NCI-H524 (cell line): ENCODE data around the gene PRKACA.
"Not testable (repeated sequence)": the region's sequence is repeated elsewhere in the genome, so short reads cannot be mapped to it uniquely, and the experiment has no call there.

Experiments
- DNase-seq, 2 experiments: peaks; one replicate each; lab custom pipeline; 2025; lab: John Stamatoyannopoulos, UW

PRKACA gene

DNA sequence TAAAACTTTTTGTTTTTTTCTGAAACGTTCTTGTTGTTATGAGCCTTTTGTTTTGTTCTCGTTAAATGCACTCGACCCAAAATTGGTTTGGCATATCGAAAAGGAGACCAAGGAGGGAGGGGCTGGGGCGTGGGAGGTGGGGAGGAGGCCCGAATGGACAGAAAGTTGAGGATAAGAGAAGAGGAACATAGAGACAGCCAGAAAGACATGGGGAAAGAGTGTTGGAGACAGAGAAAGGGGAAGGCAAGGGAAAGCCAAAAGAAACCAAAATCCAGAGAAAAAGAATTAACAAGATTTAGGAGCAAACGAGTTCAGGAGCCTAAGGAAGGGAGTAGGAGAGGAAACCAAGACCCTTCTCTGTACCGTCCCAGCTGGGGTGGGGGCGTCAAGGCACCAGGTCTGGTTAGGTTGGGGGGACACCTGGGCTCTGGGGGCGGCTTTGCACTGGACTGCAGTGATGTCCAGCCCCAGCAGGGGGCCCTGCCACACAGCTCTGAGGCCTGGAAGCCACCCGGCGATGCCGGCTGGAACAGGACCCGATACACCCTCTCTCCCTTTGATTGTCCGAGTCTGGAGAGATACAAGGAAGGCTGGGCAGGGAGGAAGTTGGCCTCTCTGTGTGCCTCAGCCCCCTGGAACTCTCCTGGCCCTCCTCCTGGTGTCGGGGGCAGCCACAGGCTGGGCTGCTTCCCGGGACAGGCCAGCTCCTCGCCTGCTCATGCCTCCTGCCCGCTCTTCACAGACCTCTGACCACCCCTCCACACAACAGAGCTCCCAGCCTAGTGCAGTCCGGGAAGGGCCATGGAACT is 30.4 kb upstream of the PRKACA start:
- peak in 1 of 2 experiments; percentile 67 for DNase-seq

GRCh38 chr19:14146789-14147216 is 29.2 kb upstream of the PRKACA start:
- no peak for DNase-seq

DNA sequence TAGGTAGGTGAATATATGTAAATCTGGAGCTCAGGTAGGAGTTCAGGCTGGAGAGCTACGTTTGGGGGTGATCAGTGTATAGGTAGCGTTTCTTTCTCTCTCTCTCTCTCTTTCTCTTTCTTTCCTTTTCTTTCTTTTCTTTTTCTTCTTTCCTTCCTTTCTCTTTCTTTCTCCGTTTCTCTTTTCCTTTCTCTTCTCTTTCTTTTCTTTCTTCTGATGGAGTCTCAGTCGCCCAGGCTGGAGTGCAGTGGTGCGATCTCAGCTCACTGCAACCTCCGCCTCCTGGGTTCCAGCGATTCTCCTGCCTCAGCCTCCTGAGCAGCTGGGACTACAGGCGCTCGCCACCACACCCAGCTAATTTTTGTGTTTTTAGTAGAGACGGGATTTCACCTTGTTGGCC is 28.6 kb upstream of the PRKACA start:
- not testable (repeated sequence) for DNase-seq

DNA sequence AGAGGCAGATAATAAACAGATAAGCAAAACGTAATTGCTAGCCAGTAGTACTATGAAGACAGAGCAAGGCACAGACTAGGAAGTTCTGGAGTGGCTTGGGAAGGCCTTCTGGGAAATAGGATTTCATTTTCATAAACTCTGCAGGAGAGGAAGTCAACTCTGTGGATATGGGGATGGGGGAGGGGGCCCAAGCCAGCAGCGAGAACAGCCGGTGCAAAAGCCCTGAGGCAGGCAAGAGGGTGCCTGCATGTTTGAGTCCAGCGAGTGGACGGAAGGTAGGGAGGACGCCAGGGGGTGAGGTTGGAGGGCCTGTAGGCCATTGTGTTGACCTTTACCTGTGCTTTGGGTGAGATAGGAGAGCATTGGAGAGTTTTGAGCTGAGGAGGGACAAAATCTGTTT is 27.8 kb upstream of the PRKACA start:
- no peak for DNase-seq

DNA sequence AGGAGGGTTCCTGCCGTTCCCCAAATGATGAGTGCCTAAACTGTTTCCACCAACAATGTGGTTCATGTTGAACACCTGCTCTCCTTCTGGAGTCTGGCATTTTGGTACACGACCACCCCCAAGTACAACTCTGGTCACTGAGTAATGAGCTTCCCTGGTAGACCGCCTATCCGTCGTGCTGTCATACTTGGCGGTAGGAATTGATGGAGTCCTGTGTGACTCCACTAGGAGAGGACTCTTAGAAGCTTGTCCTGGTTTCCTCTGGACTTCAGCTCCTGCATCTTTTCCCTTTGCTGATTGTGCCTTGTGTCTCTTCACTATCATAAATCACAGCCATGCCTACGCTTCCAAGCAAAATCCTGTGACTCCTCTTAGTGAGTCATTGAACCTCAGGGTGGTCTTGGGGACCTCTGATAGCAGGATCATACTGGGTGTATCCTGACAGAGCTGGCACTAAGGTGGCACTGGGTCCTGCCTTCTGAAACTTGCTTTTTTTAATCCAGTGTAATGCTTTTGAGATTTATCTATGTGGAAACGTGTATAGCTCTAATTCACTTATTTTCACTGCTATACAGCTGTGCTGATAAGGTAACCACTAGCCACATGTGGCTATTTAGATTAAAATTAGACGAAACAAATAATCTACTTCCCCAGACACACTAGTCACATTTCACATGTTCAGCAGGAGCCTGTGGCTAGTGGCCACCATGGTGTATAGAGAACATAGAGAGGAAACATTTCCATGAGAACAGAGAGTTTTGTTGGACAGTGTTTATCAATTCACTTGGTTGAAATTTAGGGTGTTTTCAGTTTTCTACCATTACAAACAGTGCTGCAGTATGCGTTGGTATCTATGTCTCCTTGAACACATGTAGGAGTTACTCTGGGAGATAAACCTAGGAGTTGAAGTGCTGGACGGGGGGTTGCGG is 25.0 kb upstream of the PRKACA start:
- DNase-seq: no peak

DNA sequence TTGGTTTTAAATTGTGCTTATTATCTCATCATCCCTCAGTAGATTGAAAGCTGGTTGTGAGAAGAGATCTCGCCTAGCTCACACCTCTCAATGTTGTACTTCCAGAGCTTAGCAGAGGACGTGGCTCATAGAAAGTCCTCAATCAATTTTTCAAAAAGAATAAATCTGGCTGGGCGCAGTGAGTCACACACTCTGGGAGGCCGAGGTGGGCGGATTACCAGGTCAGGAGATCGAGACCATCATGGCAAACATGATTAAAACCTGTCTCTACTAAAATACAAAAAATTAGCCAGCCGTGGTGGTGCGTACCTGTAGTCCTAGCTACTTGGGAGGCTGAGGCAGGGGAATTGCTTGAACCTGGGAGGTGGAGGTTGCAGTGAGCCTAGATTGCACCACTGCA is 23.5 kb upstream of the PRKACA start:
- no peak for DNase-seq

DNA sequence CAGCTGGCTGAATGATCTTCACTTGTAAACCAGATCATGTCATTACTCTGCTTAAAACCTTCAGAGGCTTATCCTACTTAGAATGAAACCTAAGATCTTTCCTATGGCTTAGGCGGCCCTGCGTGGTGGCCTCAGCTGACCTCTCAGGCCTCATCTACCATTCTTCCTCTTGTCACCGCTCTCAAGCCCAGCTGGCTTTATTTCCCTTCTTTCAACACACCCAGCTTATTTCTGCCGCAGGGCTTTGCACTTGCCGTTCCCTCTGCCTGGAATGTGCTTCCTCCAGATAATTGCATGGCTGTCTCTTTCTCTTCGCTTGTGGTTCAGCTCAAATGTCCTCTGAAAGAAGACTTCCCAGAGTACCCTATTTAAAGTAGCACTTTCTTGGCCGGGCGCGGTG is 22.4 kb upstream of the PRKACA start:
- DNase-seq: peak; percentile 19 to 72

- no peak for DNase-seq
Measured at GRCh38 chr19:14138576-14139265, 21.2 kb upstream of the PRKACA start.

GRCh38 chr19:14136509-14137281 is 19.1 kb upstream of the PRKACA start, which contains the start of gene ASF1B:
Gene ASF1B (minus strand): TSS chr19:14136589. CDS start chr19:14136456, 133 bp downstream.
- DNase-seq: peak; percentile 100

DNA sequence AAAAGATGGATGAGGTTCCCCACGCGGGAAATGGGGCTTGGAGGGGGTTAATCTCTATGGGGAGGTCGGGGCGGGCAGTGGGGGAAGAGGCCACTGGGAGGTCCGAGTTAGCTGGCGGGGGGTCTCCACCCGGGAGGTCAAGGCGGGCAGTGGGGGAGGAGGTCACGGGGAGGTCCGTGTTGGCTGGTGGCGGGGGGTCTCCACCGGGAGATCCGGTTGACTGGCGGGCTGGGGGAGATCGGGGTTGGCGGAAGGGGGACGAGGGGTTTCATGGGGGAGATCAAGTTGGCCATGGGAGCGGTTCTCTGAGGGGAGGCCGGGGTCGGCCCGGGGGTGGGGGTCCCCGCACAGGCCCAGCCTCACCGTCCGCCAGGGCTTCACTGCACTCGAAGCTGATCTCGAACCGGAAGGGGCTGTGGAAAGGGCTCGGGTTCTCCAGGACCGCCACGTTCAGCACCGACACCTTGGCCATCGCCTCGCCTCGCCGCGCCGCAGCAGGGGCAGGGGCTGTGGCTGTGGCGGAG is 18.5 kb upstream of the PRKACA start:
- no peak for DNase-seq

DNA sequence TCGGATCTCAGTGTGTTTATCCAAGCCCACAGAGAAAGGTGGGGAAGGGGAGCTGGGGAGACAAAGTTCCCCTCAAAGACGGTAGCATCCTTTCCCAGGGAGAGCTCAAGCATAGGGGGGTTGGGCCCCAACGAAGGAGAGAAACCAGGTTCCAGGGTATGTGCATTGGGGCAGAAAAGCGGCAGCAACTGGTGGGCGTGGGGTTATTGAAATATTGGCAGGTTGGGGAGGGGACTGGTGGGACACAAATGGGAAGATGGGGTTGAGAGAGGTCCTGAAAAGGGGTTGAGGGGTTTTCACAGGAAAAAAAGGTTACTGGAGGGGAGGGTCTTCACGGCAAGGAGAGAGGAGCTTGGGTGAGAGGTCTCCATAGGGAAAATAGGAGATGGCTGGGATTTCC is 17.8 kb upstream of the PRKACA start:
- no peak for DNase-seq

- no peak for DNase-seq
Measured at GRCh38 chr19:14127929-14128509, 10.5 kb upstream of the PRKACA start.

DNA sequence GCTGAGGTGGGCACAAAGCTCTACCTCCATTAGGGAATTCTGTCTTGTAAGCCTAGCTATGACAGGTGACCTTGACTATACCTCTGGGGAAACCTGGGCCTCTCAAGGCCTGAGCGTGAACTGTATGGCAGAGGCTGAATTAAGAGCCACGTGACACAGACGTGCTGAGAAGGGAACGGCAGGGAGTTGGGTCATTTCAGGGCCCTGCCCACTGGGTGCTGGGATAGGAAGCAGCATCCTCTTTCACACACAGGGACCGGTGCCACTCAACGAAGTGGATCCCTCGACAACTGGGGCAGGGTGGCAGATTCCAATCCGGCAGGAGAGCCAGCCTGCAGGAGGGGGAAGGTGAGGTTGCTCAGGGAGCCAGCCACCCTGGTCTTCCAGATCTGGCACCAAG is 9.6 kb upstream of the PRKACA start:
- DNase-seq: no peak

- no peak for DNase-seq
Measured at GRCh38 chr19:14122924-14123323, 5.4 kb upstream of the PRKACA start.

GRCh38 chr19:14120497-14120780 is 2.9 kb upstream of the PRKACA start:
- no peak for DNase-seq

DNA sequence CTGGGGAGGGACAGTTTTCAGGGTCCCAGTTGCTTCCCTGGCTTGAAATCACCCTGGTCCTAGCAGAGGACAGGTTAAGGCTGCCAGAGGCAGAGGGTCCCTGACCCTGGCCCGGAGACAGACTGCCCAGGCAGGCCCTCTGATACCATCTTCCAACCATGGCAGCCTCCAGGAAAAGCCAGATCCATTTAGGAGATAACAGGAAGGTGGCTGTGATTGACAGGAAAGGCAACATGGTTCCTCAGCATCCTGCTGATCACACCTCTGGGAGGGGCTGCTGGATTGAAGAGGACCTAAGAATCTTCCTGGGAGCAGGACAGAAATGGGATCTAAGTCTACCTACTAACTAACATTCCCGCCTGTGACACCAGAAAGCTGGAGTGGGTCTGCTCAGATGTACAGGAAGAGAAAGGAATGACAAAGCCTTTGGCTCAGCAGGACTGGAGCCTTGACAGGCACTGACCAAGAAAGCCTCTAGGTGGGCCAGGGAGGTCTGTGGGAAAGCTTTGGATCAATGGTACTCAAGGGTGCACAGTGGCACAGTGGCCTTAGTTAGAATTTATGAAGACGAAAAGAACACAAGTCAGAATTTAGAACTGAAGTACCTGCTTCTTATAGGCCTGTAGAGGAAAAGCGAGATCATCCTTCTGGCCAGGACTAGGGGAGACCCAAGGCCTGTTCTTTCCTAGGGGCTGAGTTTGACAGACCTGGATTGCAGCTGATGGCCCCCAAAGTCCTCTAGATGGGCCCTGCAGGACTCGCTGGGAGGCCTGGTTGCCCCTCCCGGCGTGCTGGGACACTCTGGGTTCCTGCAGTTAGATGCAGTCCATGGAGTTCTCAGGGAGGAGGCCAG is 2.3 kb upstream of the PRKACA start:
- no peak for DNase-seq

DNA sequence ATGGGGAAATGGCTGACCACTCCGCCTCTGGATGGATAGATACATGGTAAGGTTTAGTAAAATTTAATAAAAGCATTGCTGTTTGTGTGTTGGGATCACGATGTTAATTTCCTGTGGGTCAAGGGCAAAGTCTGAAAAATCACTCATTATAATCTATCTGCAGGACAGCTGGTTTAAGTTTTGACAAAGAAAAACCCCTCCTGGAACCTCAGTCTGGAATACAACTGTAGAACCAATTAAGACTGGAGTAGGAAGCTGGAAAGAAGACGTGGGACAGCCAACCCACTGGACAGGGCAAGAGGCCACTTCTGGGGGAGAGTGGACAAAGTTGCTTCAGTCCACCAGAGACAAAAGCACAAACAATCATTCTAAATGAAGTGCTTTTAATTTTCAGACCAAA is 1.6 kb upstream of the PRKACA start:
- no peak for DNase-seq

DNA sequence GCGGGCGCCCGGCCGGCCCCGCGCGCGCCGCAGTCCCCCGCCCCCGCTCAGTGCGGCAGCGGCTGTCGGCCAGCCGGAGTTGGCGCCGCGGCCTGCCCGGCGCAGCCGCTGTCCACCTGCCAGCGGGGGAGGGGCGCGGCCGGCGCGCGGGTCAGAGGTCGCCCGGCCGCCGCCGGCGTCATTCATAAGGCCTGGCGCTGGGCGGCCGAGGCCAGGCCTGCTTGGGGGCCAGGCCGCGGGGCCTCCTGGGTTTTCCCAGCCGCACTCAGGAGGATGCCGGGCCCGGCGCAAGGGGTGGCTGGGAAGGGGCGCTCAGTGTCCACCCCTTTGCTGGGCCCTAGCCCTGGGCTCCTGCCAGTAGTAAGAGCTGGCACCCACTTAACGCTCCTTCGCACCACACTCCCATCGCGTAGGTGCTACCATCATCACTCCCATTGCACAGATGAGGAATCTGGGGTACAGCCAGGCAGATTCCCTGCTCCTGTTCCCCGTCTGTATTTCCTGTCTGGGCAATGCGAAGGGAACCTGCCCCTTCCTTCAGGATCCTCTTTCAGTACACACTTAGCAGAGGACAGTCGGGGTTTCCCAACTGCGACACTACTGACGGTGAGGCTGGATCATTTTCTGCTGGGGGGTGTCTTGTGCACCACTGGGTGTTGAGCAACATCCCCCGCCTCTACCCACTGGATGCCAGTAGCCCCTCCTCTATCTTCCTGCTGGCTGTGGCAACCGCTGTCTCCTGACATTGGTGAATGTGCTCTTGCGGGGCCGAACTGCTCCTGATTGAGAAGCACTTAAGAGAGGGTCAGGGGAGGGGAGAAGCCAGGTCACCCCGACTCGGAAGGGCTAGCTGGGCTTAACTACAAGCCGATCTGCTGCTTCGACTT is 846 bp upstream of the PRKACA start:
- DNase-seq: peak in 1 of 2 experiments; percentile 25
